Renal cortical epithelial cell (primary cell): ENCODE measurements around the gene NMNAT2. TPM values are rescaled to one million over a fixed set of nuclear protein-coding genes. Genes with fewer than 3 reads are reported as not detected.
"Not testable (repeated sequence)": the region's sequence is repeated elsewhere in the genome, so short reads cannot be mapped to it uniquely, and the experiment has no call there.

ENCODE experiments used
- DNase-seq: peaks from one replicate; pipeline ENCODE4 v3.0.0-alpha.2; 2011; ENCODE audit warnings: low read depth
- total RNA-seq: library from RNA; depleted of rRNA; stranded (reverse); fragments of >200 nt; gene quantifications from 2 replicates; pipeline ENCODE4 v1.2.3, GENCODE V29; 2014

Gene NMNAT2
- total RNA-seq, 1 donor from 2014 or later, result 0.65 TPM

- DNase-seq, result peak; percentile 22
Observed at GRCh38 chr1:183416850-183417771, 1.1 kb downstream of the NMNAT2 start.

- no peak for DNase-seq
Observed at GRCh38 chr1:183414365-183414764, 3.8 kb downstream of the NMNAT2 start.

GRCh38 chr1:183411091-183411490 lies 7.1 kb downstream of the NMNAT2 start:
- DNase-seq, result peak; percentile 36

GRCh38 chr1:183407961-183408360 lies 10.2 kb downstream of the NMNAT2 start:
- DNase-seq, result no peak

- DNase-seq, result no peak
Observed at GRCh38 chr1:183407474-183407873, 10.7 kb downstream of the NMNAT2 start.

GRCh38 chr1:183404476-183404875 lies 13.7 kb downstream of the NMNAT2 start:
- DNase-seq, result no peak

GRCh38 chr1:183403498-183403897 lies 14.7 kb downstream of the NMNAT2 start:
- no peak for DNase-seq

GRCh38 chr1:183401565-183401964 lies 16.6 kb downstream of the NMNAT2 start:
- DNase-seq, result not testable (repeated sequence)

- no peak for DNase-seq
Observed at GRCh38 chr1:183394435-183394834, 23.7 kb downstream of the NMNAT2 start.

- DNase-seq, result no peak
Observed at GRCh38 chr1:183391863-183392262, 26.3 kb downstream of the NMNAT2 start.

- DNase-seq, result no peak
Observed at GRCh38 chr1:183390561-183390960, 27.6 kb downstream of the NMNAT2 start.

GRCh38 chr1:183388735-183389134 lies 29.4 kb downstream of the NMNAT2 start:
- DNase-seq, result no peak

GRCh38 chr1:183385340-183386144 lies 32.6 kb downstream of the NMNAT2 start:
- DNase-seq, result no peak

GRCh38 chr1:183379951-183380350 lies 38.2 kb downstream of the NMNAT2 start:
- DNase-seq, result no peak

- no peak for DNase-seq
Observed at GRCh38 chr1:183375381-183375780, 42.8 kb downstream of the NMNAT2 start.

- DNase-seq, result no peak
Observed at GRCh38 chr1:183374825-183375224, 43.4 kb downstream of the NMNAT2 start.

- no peak for DNase-seq
Observed at GRCh38 chr1:183372586-183373230, 45.5 kb downstream of the NMNAT2 start.

- DNase-seq, result peak; percentile 20
Observed at GRCh38 chr1:183370399-183371058, 47.7 kb downstream of the NMNAT2 start.

GRCh38 chr1:183368213-183369108 lies 49.7 kb downstream of the NMNAT2 start:
- DNase-seq, result peak; percentile 22

GRCh38 chr1:183366116-183366515 lies 52.1 kb downstream of the NMNAT2 start:
- DNase-seq, result no peak

GRCh38 chr1:183365676-183366075 lies 52.5 kb downstream of the NMNAT2 start:
- DNase-seq, result no peak
